22Rv1 (cell line): ENCODE results near the gene SMC3.

Source experiments
- ZFX ChIP-seq: fragments of 450-650 bp; IDR thresholded peaks from 2 replicates; pipeline ENCODE4 v1.6.1; 2017; ENCODE audit warnings: antibody characterized with exemption, borderline replicate concordance
- TF ChIP-seq, protein P1 (sequence below): fragments of 450-650 bp; IDR thresholded peaks from 2 replicates; pipeline ENCODE4 v1.5.1; 2017; ENCODE audit warnings: mild to moderate bottlenecking

DNA sequence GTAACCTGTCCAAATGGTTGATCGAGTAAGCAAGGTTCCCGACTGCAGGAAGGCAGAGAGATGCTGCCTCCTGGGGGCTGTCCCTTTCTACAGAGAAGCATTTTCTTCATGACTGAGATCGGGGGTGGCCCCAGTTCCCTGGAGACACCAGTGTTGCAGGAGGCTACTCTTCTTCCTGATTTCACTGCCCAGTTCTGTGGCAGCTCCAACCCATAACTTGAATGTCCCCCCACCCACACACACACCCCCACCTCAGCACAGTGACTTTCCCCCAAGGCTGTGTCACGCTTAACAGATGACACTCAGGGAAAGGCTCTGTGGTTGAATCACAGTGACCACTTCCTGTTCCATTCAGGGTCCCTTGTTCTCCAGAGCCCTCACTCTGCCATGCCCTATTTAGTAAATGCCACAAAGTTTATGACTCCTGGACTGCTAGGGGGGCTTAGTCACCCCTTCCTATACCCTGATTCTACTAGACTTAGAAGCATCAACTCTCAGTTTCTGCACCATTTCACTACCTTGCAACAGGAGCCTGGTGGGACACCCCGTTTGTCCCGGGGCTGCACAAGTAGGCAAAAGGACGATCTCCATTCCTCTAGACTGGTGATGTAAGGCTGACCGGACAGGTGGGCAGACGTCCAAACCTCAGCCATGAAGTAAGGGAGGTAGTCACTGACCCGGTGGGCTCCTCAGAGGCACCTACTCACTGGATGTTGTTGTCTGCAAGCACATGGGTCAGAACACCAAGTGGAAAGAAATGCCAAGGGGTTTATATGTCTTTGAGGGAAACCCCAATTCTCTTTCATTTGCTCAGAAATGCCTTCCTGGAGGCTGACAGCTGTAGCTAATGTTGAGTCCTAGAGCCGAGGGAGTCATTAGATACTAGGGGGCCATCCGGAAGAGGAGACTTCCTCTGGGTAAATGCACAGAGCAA lies 31.3 kb upstream of the SMC3 start:
- TF ChIP-seq, protein P1, sequence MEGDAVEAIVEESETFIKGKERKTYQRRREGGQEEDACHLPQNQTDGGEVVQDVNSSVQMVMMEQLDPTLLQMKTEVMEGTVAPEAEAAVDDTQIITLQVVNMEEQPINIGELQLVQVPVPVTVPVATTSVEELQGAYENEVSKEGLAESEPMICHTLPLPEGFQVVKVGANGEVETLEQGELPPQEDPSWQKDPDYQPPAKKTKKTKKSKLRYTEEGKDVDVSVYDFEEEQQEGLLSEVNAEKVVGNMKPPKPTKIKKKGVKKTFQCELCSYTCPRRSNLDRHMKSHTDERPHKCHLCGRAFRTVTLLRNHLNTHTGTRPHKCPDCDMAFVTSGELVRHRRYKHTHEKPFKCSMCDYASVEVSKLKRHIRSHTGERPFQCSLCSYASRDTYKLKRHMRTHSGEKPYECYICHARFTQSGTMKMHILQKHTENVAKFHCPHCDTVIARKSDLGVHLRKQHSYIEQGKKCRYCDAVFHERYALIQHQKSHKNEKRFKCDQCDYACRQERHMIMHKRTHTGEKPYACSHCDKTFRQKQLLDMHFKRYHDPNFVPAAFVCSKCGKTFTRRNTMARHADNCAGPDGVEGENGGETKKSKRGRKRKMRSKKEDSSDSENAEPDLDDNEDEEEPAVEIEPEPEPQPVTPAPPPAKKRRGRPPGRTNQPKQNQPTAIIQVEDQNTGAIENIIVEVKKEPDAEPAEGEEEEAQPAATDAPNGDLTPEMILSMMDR: no peak
- TF ChIP-seq ZFX: no peak
